ENCODE data around the gene PPP1R2C. TPM values are rescaled to one million over a fixed set of nuclear protein-coding genes. Genes with fewer than 3 reads are reported as not detected.

Gene PPP1R2C
- total and polyA plus RNA-seq, 2 of the 8 experiments (the other 6 are each of a cell fraction or from before 2014, with no cell fraction given): not detected

DNA sequence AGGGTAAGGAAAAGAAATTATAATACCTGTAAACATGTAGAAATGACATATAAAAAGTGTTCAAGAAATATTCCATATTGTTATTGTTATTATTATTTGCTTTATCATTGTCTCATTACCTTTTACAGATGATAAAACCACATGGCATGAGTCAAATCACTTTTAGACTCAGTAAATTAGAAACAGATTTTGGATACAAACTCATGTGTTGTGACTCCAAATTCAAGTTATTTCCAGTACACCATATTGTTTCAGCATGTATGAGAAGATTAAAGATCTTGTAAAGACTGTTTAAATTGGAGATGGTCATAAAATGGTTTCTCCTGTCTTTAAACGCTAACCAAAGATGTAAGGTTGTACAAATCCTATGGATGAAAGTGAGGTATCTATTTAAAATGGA, 18.1 kb downstream of the PPP1R2C start:
- Histone ChIP-seq H2AK5ac (ENCODE audit: low read depth, low read length) (no peak overlapping the region), H2AFZ (ENCODE audit: low read length) (no peak overlapping the region), H3K79me1 (ENCODE audit: low read depth, low read length) (no peaks in the 10 kb centered on the region), H2BK5ac (ENCODE audit: low read depth, low read length) (no peak overlapping the region), H2BK15ac (ENCODE audit: low read length) (no peak overlapping the region), H3K56ac (replicated peaks; ENCODE audit: insufficient read length, low read depth, low read length) (no peak overlapping the region), H3K23me2 (ENCODE audit: low read depth, low read length) (no peaks in the 10 kb centered on the region), H4K5ac (ENCODE audit: insufficient read length, low read depth, low read length) (no peak overlapping the region), H4K8ac (ENCODE audit: extremely low read depth, insufficient read depth, low read length) (no peak overlapping the region), H3K27ac (ENCODE audit: low read depth, low read length) (no peak overlapping the region), H2BK120ac (replicated peaks; ENCODE audit: low read depth, low read length) (no peak overlapping the region), H3K9me3 (ENCODE audit: insufficient read depth in 2 of 2, low read depth in 1 of 2, low read length in 1 of 2) (peaks cover 0 to 6% of the 10 kb centered on the region in 2 experiments; a peak in 1 of 4 replicates), H3K79me2 (ENCODE audit: control insufficient read depth in 1 of 2, insufficient read depth in 2 of 2, low read length in 2 of 2) (no peaks in the 10 kb centered on the region), H3K23ac (ENCODE audit: insufficient read length) (no peak overlapping the region), H2BK12ac (ENCODE audit: low read depth, low read length) (no peak overlapping the region), H3K36me3 (ENCODE audit: control insufficient read depth in 2 of 4, insufficient read depth in 4 of 4, low read length in 3 of 4) (no peaks in the 10 kb centered on the region), H3K18ac (ENCODE audit: extremely low read depth, low read length) (no peak overlapping the region), H4K91ac (replicated peaks; ENCODE audit: insufficient read length, low read length) (no peak overlapping the region), H3K14ac (ENCODE audit: insufficient read length) (no peak overlapping the region), H3K4me1 (replicated peaks in 1 of 4; ENCODE audit: control insufficient read depth in 3 of 4, insufficient read depth in 4 of 4, low read length in 3 of 4) (no peaks in the 10 kb centered on the region), H4K20me1 (replicated peaks in 1 of 2; ENCODE audit: control insufficient read depth in 1 of 2, insufficient read depth in 2 of 2, low read length in 2 of 2) (no peaks in the 10 kb centered on the region), H3K4me2 (ENCODE audit: insufficient read depth in 1 of 2, low read depth in 2 of 2, low read length in 2 of 2) (no peak overlapping the region), H2BK20ac (ENCODE audit: low read length) (no peak overlapping the region), H3K9ac (replicated peaks in 1 of 4; ENCODE audit: extremely low read depth in 1 of 4, low read depth in 3 of 4, low read length in 3 of 4) (no peak overlapping the region), H3K4me3 (ENCODE audit: extremely low read depth in 1 of 4, insufficient read depth in 2 of 4, low read depth in 3 of 4, low read length in 4 of 4) (no peak overlapping the region), H3K4ac (replicated peaks; ENCODE audit: insufficient read length, low read depth, low read length) (no peak overlapping the region), H3K27me3 (replicated peaks in 1 of 4; ENCODE audit: control insufficient read depth in 3 of 4, extremely low read depth in 1 of 4, insufficient read depth in 3 of 4, low read length in 3 of 4) (no peaks in the 10 kb centered on the region)
- 100% methylated on average over 1 of the region's 1 CpG; no CpG with 5 or more reads in 1 of the 2 experiments for WGBS, 2 experiments (ENCODE audit: extremely low coverage in 1 of 2, insufficient coverage in 1 of 2, insufficient read length in 1 of 2, insufficient replicate concordance in 2 of 2, low coverage in 1 of 2, low lambda C conversion rate in 2 of 2, missing lambda C conversion rate in 1 of 2)
- POLR2A ChIA-PET (ENCODE audit: partially characterized antibody): no interaction called here
- FAIRE-seq: no peak
- TF ChIP-seq GTF2F1 (IDR thresholded peaks at IDR 0.05; ENCODE audit: borderline replicate concordance, low read depth, low read length): no peak
- TF ChIP-seq NANOG (IDR thresholded peaks at IDR 0.05; ENCODE audit: insufficient read depth, low read depth, low read length, poor library complexity, severe bottlenecking): no peak
- TF ChIP-seq RXRA (IDR thresholded peaks at IDR 0.05; ENCODE audit: insufficient read depth, low read depth, low read length): no peak
- no peak for DNase-seq (ENCODE audit: low read depth in 1 of 2, low spot score in 2 of 2)
- CTCF ChIA-PET (ENCODE audit: partially characterized antibody): no interaction called here
